CD14-positive monocyte (primary cell): ENCODE results near the gene RSPO4. TPM values are rescaled to one million over a fixed set of nuclear protein-coding genes. Genes with fewer than 3 reads are reported as not detected.

Experiments used
- DNase-seq, 3 donors: peaks; one replicate each; pipeline ENCODE4 v3.0.0-alpha.2; 2011 to 2022
- H2AFZ ChIP-seq: 2 replicates; pipeline ENCODE4 v1.6.0; 2012; ENCODE audit warnings: mild to moderate bottlenecking, low read depth, low read length, inconsistent platforms; ENCODE audit not compliant: insufficient read depth, poor library complexity, severe bottlenecking
- H3K27ac ChIP-seq, 2 donors: 1 replicate in 1 of 2; 2 replicates in 1 of 2; pipeline ENCODE4 v1.5.1; 2012 to 2013; ENCODE audit warnings: low read length in 2 of 2, control low read depth in 1 of 2, inconsistent platforms in 1 of 2, low read depth in 1 of 2, mild to moderate bottlenecking in 1 of 2
- H3K27me3 ChIP-seq, 2 donors: one replicate each; pipeline versions ENCODE4 v1.6.0 to v1.6.1; 2011 to 2013; ENCODE audit warnings: low read length in 2 of 2; ENCODE audit not compliant: control insufficient read depth in 2 of 2, insufficient read depth in 2 of 2
- H3K36me3 ChIP-seq, 2 donors: replicated peaks in 1 of 2; 1 replicate in 1 of 2; 2 replicates in 1 of 2; pipeline versions ENCODE4 v1.5.1 to v1.6.1; 2012 to 2013; ENCODE audit warnings: low read length in 2 of 2, control low read depth in 1 of 2, inconsistent platforms in 1 of 2, mild to moderate bottlenecking in 1 of 2; ENCODE audit not compliant: insufficient read depth in 2 of 2, control insufficient read depth in 1 of 2
- H3K4me1 ChIP-seq, 2 donors: 1 replicate in 1 of 2; 2 replicates in 1 of 2; pipeline versions ENCODE4 v1.5.1 to v1.6.1; 2012 to 2013; ENCODE audit warnings: low read length in 2 of 2, control low read depth in 1 of 2, inconsistent platforms in 1 of 2, mild to moderate bottlenecking in 1 of 2, moderate library complexity in 1 of 2; ENCODE audit not compliant: insufficient read depth in 2 of 2, control insufficient read depth in 1 of 2
- H3K4me2 ChIP-seq: replicated peaks from 2 replicates; pipeline ENCODE3; 2012; ENCODE audit warnings: low read length, moderate library complexity, mild to moderate bottlenecking; ENCODE audit not compliant: poor library complexity, severe bottlenecking; ENCODE audit errors: extremely low read depth
- H3K4me3 ChIP-seq, 3 experiments: fragments of 200-600 bp in 1 of 3; sonication (generic) in 1 of 3; replicated peaks in 1 of 3; 1 replicate in 2 of 3; 2 replicates in 1 of 3; pipeline ENCODE4 v1.5.1; 2011 to 2013; ENCODE audit warnings: low read length in 3 of 3, mild to moderate bottlenecking in 3 of 3, control low read depth in 2 of 3, low read depth in 2 of 3, inconsistent platforms in 1 of 3, moderate library complexity in 1 of 3
- H3K79me2 ChIP-seq: 2 replicates; pipeline ENCODE4 v1.6.0; 2012; ENCODE audit warnings: mild to moderate bottlenecking, control low read depth, inconsistent platforms, low read length, moderate library complexity; ENCODE audit not compliant: insufficient read depth
- H3K9ac ChIP-seq: 2 replicates; pipeline ENCODE4 v1.6.0; 2017; ENCODE audit warnings: low read length, mild to moderate bottlenecking; ENCODE audit not compliant: insufficient read depth, poor library complexity, severe bottlenecking
- H3K9me3 ChIP-seq, 2 donors: replicated peaks in 1 of 2; 1 replicate in 1 of 2; 2 replicates in 1 of 2; pipeline versions ENCODE4 v1.5.1 to v1.6.1; 2012 to 2013; ENCODE audit warnings: low read length in 2 of 2, control low read depth in 1 of 2; ENCODE audit not compliant: control insufficient read depth in 1 of 2, insufficient read depth in 1 of 2
- H4K20me1 ChIP-seq: 2 replicates; pipeline ENCODE4 v1.6.0; 2012; ENCODE audit warnings: mild to moderate bottlenecking, low read length, control low read depth, moderate library complexity; ENCODE audit not compliant: insufficient read depth
- H3K27ac Mint-ChIP-seq, 7 donors: one replicate each; pipeline ENCODE4 v1.8.0; 2020; ENCODE audit warnings: mild to moderate bottlenecking in 7 of 7, mixed read lengths in 7 of 7, moderate library complexity in 6 of 7, inconsistent platforms in 2 of 7
- H3K27me3 Mint-ChIP-seq, 3 donors: one replicate each; pipeline ENCODE4 v1.8.0; 2021 to 2022; ENCODE audit warnings: low read depth in 3 of 3, mild to moderate bottlenecking in 3 of 3, mixed read lengths in 3 of 3, moderate library complexity in 3 of 3, inconsistent platforms in 1 of 3
- H3K36me3 Mint-ChIP-seq, 2 donors: one replicate each; pipeline ENCODE4 v1.8.0; 2020; ENCODE audit warnings: mixed read lengths in 2 of 2, inconsistent platforms in 1 of 2, mild to moderate bottlenecking in 1 of 2
- H3K4me1 Mint-ChIP-seq: one replicate; pipeline ENCODE4 v1.8.0; 2020; ENCODE audit warnings: mild to moderate bottlenecking, mixed read lengths
- H3K4me3 Mint-ChIP-seq, 2 donors: one replicate each; pipeline ENCODE4 v1.8.0; 2020; ENCODE audit warnings: mild to moderate bottlenecking in 2 of 2, mixed read lengths in 2 of 2, moderate library complexity in 1 of 2
- H3K9me3 Mint-ChIP-seq, 7 donors: one replicate each; pipeline ENCODE4 v1.8.0; 2020 to 2022; ENCODE audit warnings: mixed read lengths in 7 of 7, mild to moderate bottlenecking in 6 of 7, moderate library complexity in 6 of 7, inconsistent platforms in 2 of 7
- WGBS: methylation state at CpG from one replicate; pipeline ENCODE4 v1.1.5; 2013; ENCODE audit warnings: missing lambda C conversion rate; ENCODE audit not compliant: insufficient coverage; 5-methylcytosine and 5-hydroxymethylcytosine counted together
- intact Hi-C, 2 donors: fragments of 100-400 bp; cut with micrococcal nuclease; formaldehyde crosslinking; loops; one replicate each; pipeline versions ENCODE4 v1.15.0 to v1.15.1; 2023
- polyA plus RNA-seq, 3 donors: library from polyadenylated mRNA; depleted of rRNA in 1 of 3; unstranded in 2 of 3; stranded (reverse) in 1 of 3; fragments of 300-500 nt in 2 of 3; fragments of >200 nt in 1 of 3; fragmentation: Illumina TruSeq in 2 of 3; gene quantifications; 1 replicate in 2 of 3; 2 replicates in 1 of 3; pipeline ENCODE4 v1.2.3, GENCODE V29; 2012 to 2021
- TF ChIP-seq, protein P1 (sequence below): fragments of 200-600 bp; IDR thresholded peaks from one replicate; pipeline ENCODE4 v1.8.0; 2022; ENCODE audit warnings: antibody characterized with exemption, mild to moderate bottlenecking

RSPO4 gene
- polyA plus RNA-seq, 3 donors = not detected

DNA sequence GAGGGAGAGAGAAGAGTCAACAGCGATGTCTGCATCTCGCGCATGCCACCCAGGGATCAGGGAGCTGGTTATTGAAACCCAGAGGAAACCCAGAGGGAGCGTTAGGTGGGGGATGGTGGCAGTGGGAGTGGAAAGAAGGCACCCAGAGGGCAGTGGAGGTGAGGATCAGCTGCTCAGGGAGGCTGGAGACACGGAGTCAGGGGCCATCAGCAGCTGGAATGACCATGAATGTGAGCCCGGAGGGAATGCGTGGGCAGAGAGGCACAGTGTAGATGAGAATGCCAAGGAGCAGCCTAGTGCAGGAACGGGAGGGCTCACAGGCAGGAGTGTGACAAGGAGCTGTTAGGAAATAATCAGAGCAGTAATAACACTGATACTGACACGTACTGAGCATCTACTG is 36.2 kb downstream of the RSPO4 start:
- TF ChIP-seq, protein P1, sequence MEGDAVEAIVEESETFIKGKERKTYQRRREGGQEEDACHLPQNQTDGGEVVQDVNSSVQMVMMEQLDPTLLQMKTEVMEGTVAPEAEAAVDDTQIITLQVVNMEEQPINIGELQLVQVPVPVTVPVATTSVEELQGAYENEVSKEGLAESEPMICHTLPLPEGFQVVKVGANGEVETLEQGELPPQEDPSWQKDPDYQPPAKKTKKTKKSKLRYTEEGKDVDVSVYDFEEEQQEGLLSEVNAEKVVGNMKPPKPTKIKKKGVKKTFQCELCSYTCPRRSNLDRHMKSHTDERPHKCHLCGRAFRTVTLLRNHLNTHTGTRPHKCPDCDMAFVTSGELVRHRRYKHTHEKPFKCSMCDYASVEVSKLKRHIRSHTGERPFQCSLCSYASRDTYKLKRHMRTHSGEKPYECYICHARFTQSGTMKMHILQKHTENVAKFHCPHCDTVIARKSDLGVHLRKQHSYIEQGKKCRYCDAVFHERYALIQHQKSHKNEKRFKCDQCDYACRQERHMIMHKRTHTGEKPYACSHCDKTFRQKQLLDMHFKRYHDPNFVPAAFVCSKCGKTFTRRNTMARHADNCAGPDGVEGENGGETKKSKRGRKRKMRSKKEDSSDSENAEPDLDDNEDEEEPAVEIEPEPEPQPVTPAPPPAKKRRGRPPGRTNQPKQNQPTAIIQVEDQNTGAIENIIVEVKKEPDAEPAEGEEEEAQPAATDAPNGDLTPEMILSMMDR = no peak
- no peaks in the 10 kb centered on the region for H3K36me3 ChIP-seq
- Mint-ChIP-seq H3K4me3 (no peak overlapping the region), H3K36me3 (no peaks in the 10 kb centered on the region), H3K9me3 (peaks cover 0 to 3% (median 0%) of the 10 kb centered on the region in 7 donors), H3K4me1 (peaks cover 3% of the 10 kb centered on the region), H3K27ac (peak overlapping the region in 1 of 7 donors; percentile 32), H3K27me3 (peaks cover 1 to 18% (median 6%) of the 10 kb centered on the region in 3 donors)
- no peak overlapping the region for H3K9ac ChIP-seq
- H4K20me1 ChIP-seq = no peaks in the 10 kb centered on the region
- H3K27ac ChIP-seq = no peak overlapping the region
- H2AFZ ChIP-seq = no peak overlapping the region
- WGBS = 91% methylated on average over 8 of the region's 9 CpGs
- H3K4me1 ChIP-seq = no peaks in the 10 kb centered on the region
- H3K27me3 ChIP-seq = no peaks in the 10 kb centered on the region
- no peak overlapping the region for H3K4me3 ChIP-seq
- no peaks in the 10 kb centered on the region for H3K9me3 ChIP-seq
- intact Hi-C loops = no loop called here
- no peak overlapping the region for H3K4me2 ChIP-seq
- no peak for DNase-seq
- H3K79me2 ChIP-seq = no peaks in the 10 kb centered on the region

DNA sequence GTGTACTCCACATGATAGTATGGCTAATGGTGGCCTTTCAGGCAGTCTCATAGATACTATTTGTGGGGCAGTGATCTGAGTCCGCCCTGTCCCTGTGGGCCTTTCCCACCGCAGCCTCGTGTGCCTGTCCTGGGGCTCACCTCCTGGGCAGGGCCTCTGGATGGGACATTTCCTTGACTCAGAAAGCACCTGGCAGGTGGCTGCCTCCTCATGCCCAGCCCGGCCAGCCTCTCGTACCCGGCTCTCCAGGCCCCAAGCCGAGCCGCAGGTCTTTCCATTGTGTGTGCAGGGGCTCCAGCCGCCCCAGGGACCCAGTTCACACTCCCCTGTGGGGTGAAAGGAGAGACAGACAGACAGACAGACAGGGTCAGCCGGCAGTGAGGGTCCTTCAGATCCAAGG is 38.3 kb downstream of the RSPO4 start:
- intact Hi-C loops = no loop called here
- DNase-seq = no peak

More for the DNA sequence above, 38.3 kb downstream of the RSPO4 start:
- Mint-ChIP-seq H3K9me3 (peaks cover 0 to 3% (median 0%) of the 10 kb centered on the region in 7 donors), H3K4me1 (no peaks in the 10 kb centered on the region), H3K4me3 (no peak overlapping the region), H3K36me3 (no peaks in the 10 kb centered on the region), H3K27ac (no peak overlapping the region), H3K27me3 (peaks cover 3 to 20% (median 8%) of the 10 kb centered on the region in 3 donors)
- Histone ChIP-seq H4K20me1 (no peaks in the 10 kb centered on the region), H3K9me3 (no peaks in the 10 kb centered on the region), H3K9ac (no peak overlapping the region), H3K4me3 (no peak overlapping the region), H3K79me2 (no peaks in the 10 kb centered on the region), H3K4me1 (no peaks in the 10 kb centered on the region), H3K4me2 (no peak overlapping the region), H3K36me3 (no peaks in the 10 kb centered on the region), H3K27ac (no peak overlapping the region), H3K27me3 (no peaks in the 10 kb centered on the region), H2AFZ (no peak overlapping the region)
- 94% methylated on average over 5 of the region's 10 CpGs for WGBS
- TF ChIP-seq, protein P1 = no peak
